Trophoblast cell (in vitro differentiated cells and primary cell): ENCODE results near the gene MRPL43.

ENCODE experiments used
- DNase-seq, 2 donors: peaks; one replicate each; pipeline ENCODE4 v3.0.0-alpha.2; 2016
- H2AFZ ChIP-seq: 2 replicates; pipeline ENCODE4 v1.6.1; 2013; ENCODE audit warnings: low read length, moderate library complexity, mild to moderate bottlenecking; ENCODE audit not compliant: insufficient read depth, poor library complexity
- H2AK5ac ChIP-seq: 2 replicates; pipeline ENCODE4 v1.6.1; 2013; ENCODE audit warnings: mild to moderate bottlenecking, low read length
- H2BK120ac ChIP-seq: 2 replicates; pipeline ENCODE4 v1.6.1; 2013; ENCODE audit warnings: low read length, mild to moderate bottlenecking, moderate library complexity; ENCODE audit not compliant: insufficient read depth, poor library complexity
- H2BK12ac ChIP-seq: 2 replicates; pipeline ENCODE4 v1.6.1; 2013; ENCODE audit warnings: mild to moderate bottlenecking, low read length, moderate library complexity
- H2BK5ac ChIP-seq: 2 replicates; pipeline ENCODE4 v1.6.1; 2013; ENCODE audit warnings: low read length, low read depth, moderate library complexity, mild to moderate bottlenecking; ENCODE audit not compliant: poor library complexity
- H3K14ac ChIP-seq: 2 replicates; pipeline ENCODE4 v1.6.1; 2013; ENCODE audit warnings: mild to moderate bottlenecking, low read length
- H3K18ac ChIP-seq: 2 replicates; pipeline ENCODE4 v1.6.1; 2013; ENCODE audit warnings: mild to moderate bottlenecking, low read length
- H3K23ac ChIP-seq: 2 replicates; pipeline ENCODE4 v1.6.1; 2013; ENCODE audit warnings: low read length
- H3K27ac ChIP-seq: 2 replicates; pipeline ENCODE4 v1.5.1; 2013; ENCODE audit warnings: low read depth, mild to moderate bottlenecking, inconsistent platforms, low read length, moderate library complexity
- H3K27me3 ChIP-seq: 2 replicates; pipeline ENCODE4 v1.6.1; 2013; ENCODE audit warnings: inconsistent platforms, mild to moderate bottlenecking, low read length, moderate library complexity; ENCODE audit not compliant: insufficient read depth
- H3K36me3 ChIP-seq, 2 experiments: 1 replicate in 1 of 2; 2 replicates in 1 of 2; pipeline ENCODE4 v1.6.1; 2013; ENCODE audit warnings: low read length in 2 of 2, mild to moderate bottlenecking in 2 of 2, moderate library complexity in 1 of 2; ENCODE audit not compliant: insufficient read depth in 2 of 2, control insufficient read depth in 1 of 2
- H3K4ac ChIP-seq: 2 replicates; pipeline ENCODE4 v1.6.1; 2013; ENCODE audit warnings: low read depth, mild to moderate bottlenecking, low read length, moderate library complexity
- H3K4me1 ChIP-seq, 2 experiments: 1 replicate in 1 of 2; 2 replicates in 1 of 2; pipeline ENCODE4 v1.6.1; 2013; ENCODE audit warnings: low read length in 2 of 2, mild to moderate bottlenecking in 2 of 2, moderate library complexity in 1 of 2; ENCODE audit not compliant: insufficient read depth in 2 of 2, control insufficient read depth in 1 of 2
- H3K4me2 ChIP-seq: 2 replicates; pipeline ENCODE4 v1.6.1; 2013; ENCODE audit warnings: inconsistent platforms, mild to moderate bottlenecking, low read length, moderate library complexity
- H3K4me3 ChIP-seq: 2 replicates; pipeline ENCODE4 v1.5.1; 2013; ENCODE audit warnings: mild to moderate bottlenecking, low read depth, low read length, inconsistent platforms
- H3K79me1 ChIP-seq: one replicate; pipeline ENCODE4 v1.6.1; 2013; ENCODE audit warnings: low read length
- H3K79me2 ChIP-seq: 2 replicates; pipeline ENCODE4 v1.6.1; 2013; ENCODE audit warnings: low read length, mild to moderate bottlenecking; ENCODE audit not compliant: control insufficient read depth, insufficient read depth, poor library complexity
- H3K9ac ChIP-seq: 2 replicates; pipeline ENCODE4 v1.6.1; 2013; ENCODE audit warnings: mild to moderate bottlenecking, low read length
- H3K9me3 ChIP-seq: 2 replicates; pipeline ENCODE4 v1.6.1; 2013; ENCODE audit warnings: low read depth, mild to moderate bottlenecking, control low read depth, inconsistent platforms, low read length; ENCODE audit not compliant: insufficient read depth
- H4K12ac ChIP-seq: 2 replicates; pipeline ENCODE4 v1.6.1; 2013; ENCODE audit warnings: low read depth, mild to moderate bottlenecking, low read length, moderate library complexity
- H4K8ac ChIP-seq: 2 replicates; pipeline ENCODE4 v1.6.1; 2013; ENCODE audit warnings: low read depth, mild to moderate bottlenecking, low read length, moderate library complexity
- H4K91ac ChIP-seq: one replicate; pipeline ENCODE4 v1.6.1; 2013; ENCODE audit warnings: low read depth, mild to moderate bottlenecking, low read length, moderate library complexity
- WGBS: extraction: QIAGEN DNeasy Blood & Tissue Kit; methylation state at CpG from one replicate; pipeline ENCODE4 v1.1.7; 2013; ENCODE audit warnings: missing lambda C conversion rate; ENCODE audit not compliant: insufficient read length, insufficient coverage; ENCODE audit errors: extremely low coverage; 5-methylcytosine and 5-hydroxymethylcytosine counted together

Gene MRPL43

GRCh38 chr10:101013365-101013825, 26.1 kb upstream of the MRPL43 start:
- H4K91ac ChIP-seq = no peak overlapping the region
- H2AK5ac ChIP-seq = no peak overlapping the region
- no peaks in the 10 kb centered on the region for H3K79me1 ChIP-seq
- no peak overlapping the region for H3K14ac ChIP-seq
- peaks cover 3 to 5% of the 10 kb centered on the region in 2 experiments for H3K4me1 ChIP-seq
- no peak overlapping the region for H2BK120ac ChIP-seq
- no peak overlapping the region for H3K27ac ChIP-seq
- no peak overlapping the region for H3K18ac ChIP-seq
- no peaks in the 10 kb centered on the region for H3K9me3 ChIP-seq
- peaks cover 9% of the 10 kb centered on the region for H3K27me3 ChIP-seq
- no peak overlapping the region for H3K9ac ChIP-seq
- no peak overlapping the region for H3K4me2 ChIP-seq
- no peak overlapping the region for H3K4me3 ChIP-seq
- H3K36me3 ChIP-seq = no peaks in the 10 kb centered on the region
- no peak overlapping the region for H4K8ac ChIP-seq
- H4K12ac ChIP-seq = no peak overlapping the region
- H3K23ac ChIP-seq = no peak overlapping the region
- no peak overlapping the region for H2BK12ac ChIP-seq
- H2AFZ ChIP-seq = no peak overlapping the region
- H2BK5ac ChIP-seq = no peak overlapping the region
- WGBS = 100% methylated on average over 2 of the region's 9 CpGs
- H3K79me2 ChIP-seq = no peaks in the 10 kb centered on the region
- DNase-seq = no peak
- H3K4ac ChIP-seq = no peak overlapping the region

- Histone ChIP-seq H3K36me3 (no peaks in the 10 kb centered on the region), H3K27me3 (peaks cover 9% of the 10 kb centered on the region), H3K79me2 (no peaks in the 10 kb centered on the region), H2BK5ac (no peak overlapping the region), H2AFZ (no peak overlapping the region), H3K9ac (no peak overlapping the region), H4K91ac (no peak overlapping the region), H3K27ac (no peak overlapping the region), H3K4me2 (no peak overlapping the region), H2AK5ac (no peak overlapping the region), H3K14ac (no peak overlapping the region), H4K8ac (no peak overlapping the region), H2BK12ac (no peak overlapping the region), H3K4ac (no peak overlapping the region), H3K4me1 (no peaks in the 10 kb centered on the region), H4K12ac (no peak overlapping the region), H3K9me3 (no peaks in the 10 kb centered on the region), H3K4me3 (no peak overlapping the region), H3K18ac (no peak overlapping the region), H3K23ac (no peak overlapping the region), H3K79me1 (no peaks in the 10 kb centered on the region), H2BK120ac (no peak overlapping the region)
- DNase-seq = peak; percentile 77 to 89
- WGBS = no CpG with 5 or more reads among the region's 14 CpGs
Observed at GRCh38 chr10:101012525-101013364, 25.4 kb upstream of the MRPL43 start.

- Histone ChIP-seq H3K4me1 (no peaks in the 10 kb centered on the region), H3K27ac (no peak overlapping the region), H3K79me1 (no peaks in the 10 kb centered on the region), H2BK12ac (no peak overlapping the region), H2AFZ (no peak overlapping the region), H4K12ac (no peak overlapping the region), H3K9me3 (no peaks in the 10 kb centered on the region), H3K27me3 (peaks cover 2% of the 10 kb centered on the region), H3K9ac (no peak overlapping the region), H4K91ac (no peak overlapping the region), H3K23ac (no peak overlapping the region), H3K4me3 (no peak overlapping the region), H3K14ac (no peak overlapping the region), H4K8ac (no peak overlapping the region), H2AK5ac (no peak overlapping the region), H2BK5ac (no peak overlapping the region), H2BK120ac (no peak overlapping the region), H3K79me2 (no peaks in the 10 kb centered on the region), H3K36me3 (peaks cover 7 to 8% of the 10 kb centered on the region in 2 experiments), H3K4me2 (no peak overlapping the region), H3K18ac (no peak overlapping the region), H3K4ac (no peak overlapping the region)
- no CpG with 5 or more reads among the region's 22 CpGs for WGBS
- peak in 1 of 2 donors; percentile 47 for DNase-seq
Observed at GRCh38 chr10:101011517-101012423, 24.5 kb upstream of the MRPL43 start.

GRCh38 chr10:101010329-101010728, 23.0 kb upstream of the MRPL43 start:
- Histone ChIP-seq H4K12ac (no peak overlapping the region), H3K27me3 (no peaks in the 10 kb centered on the region), H4K91ac (no peak overlapping the region), H4K8ac (no peak overlapping the region), H3K27ac (no peak overlapping the region), H3K4me2 (no peak overlapping the region), H3K36me3 (peaks cover 22% of the 10 kb centered on the region in 2 experiments), H3K9me3 (no peaks in the 10 kb centered on the region), H3K79me2 (no peaks in the 10 kb centered on the region), H2BK12ac (no peak overlapping the region), H2AFZ (no peak overlapping the region), H3K18ac (no peak overlapping the region), H3K4me3 (no peak overlapping the region), H3K9ac (no peak overlapping the region), H2BK120ac (no peak overlapping the region), H2BK5ac (no peak overlapping the region), H3K4ac (no peak overlapping the region), H3K14ac (no peak overlapping the region), H3K4me1 (no peaks in the 10 kb centered on the region), H3K79me1 (no peaks in the 10 kb centered on the region), H2AK5ac (no peak overlapping the region), H3K23ac (no peak overlapping the region)
- no CpG with 5 or more reads among the region's 22 CpGs for WGBS
- no peak for DNase-seq
